Cardiac fibroblast (primary cell): ENCODE results near the gene TMEM53.
A peak's percentile ranks its signal among the peaks of the same experiment; 100 is the strongest.

Experiments used
- DNase-seq, 2 donors: peaks; one replicate each; pipeline versions ENCODE4 v3.0.0 to v3.0.0-alpha.2; 2010; ENCODE audit warnings: low read depth in 2 of 2
- H3K4me3 ChIP-seq, 2 donors: replicated peaks in 1 of 2; 1 replicate in 1 of 2; 2 replicates in 1 of 2; pipeline ENCODE4 v1.5.1; 2011; ENCODE audit warnings: low read depth in 2 of 2, low read length in 2 of 2, mild to moderate bottlenecking in 2 of 2, moderate library complexity in 1 of 2
- TF ChIP-seq, protein P1 (sequence below): IDR thresholded peaks from one replicate; pipeline ENCODE4 v1.5.1; 2011; ENCODE audit warnings: low read depth, mild to moderate bottlenecking, low read length, inconsistent platforms

TMEM53 gene

DNA sequence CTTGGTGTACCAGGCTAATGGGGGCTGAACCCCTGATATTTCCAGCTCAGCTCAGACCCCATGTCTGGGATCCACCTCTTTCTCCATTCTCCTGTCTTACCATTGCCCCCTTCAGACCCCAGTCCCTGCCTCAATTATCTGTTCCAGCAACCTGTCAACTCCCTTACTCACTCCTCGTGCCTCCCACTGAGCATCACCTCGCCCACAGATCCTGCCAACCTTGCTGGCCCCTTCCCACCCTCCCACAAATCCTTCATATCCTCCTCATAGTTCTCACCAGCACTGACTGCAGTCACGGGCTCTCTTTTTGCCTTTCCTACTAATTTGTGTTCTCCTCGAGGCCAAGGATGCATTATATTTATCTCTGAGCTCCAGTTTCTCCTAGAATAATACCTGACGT, 62.9 kb downstream of the TMEM53 start:
- TF ChIP-seq, protein P1, sequence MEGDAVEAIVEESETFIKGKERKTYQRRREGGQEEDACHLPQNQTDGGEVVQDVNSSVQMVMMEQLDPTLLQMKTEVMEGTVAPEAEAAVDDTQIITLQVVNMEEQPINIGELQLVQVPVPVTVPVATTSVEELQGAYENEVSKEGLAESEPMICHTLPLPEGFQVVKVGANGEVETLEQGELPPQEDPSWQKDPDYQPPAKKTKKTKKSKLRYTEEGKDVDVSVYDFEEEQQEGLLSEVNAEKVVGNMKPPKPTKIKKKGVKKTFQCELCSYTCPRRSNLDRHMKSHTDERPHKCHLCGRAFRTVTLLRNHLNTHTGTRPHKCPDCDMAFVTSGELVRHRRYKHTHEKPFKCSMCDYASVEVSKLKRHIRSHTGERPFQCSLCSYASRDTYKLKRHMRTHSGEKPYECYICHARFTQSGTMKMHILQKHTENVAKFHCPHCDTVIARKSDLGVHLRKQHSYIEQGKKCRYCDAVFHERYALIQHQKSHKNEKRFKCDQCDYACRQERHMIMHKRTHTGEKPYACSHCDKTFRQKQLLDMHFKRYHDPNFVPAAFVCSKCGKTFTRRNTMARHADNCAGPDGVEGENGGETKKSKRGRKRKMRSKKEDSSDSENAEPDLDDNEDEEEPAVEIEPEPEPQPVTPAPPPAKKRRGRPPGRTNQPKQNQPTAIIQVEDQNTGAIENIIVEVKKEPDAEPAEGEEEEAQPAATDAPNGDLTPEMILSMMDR = no peak
- no peak for DNase-seq
- H3K4me3 ChIP-seq = no peak overlapping the region

DNA sequence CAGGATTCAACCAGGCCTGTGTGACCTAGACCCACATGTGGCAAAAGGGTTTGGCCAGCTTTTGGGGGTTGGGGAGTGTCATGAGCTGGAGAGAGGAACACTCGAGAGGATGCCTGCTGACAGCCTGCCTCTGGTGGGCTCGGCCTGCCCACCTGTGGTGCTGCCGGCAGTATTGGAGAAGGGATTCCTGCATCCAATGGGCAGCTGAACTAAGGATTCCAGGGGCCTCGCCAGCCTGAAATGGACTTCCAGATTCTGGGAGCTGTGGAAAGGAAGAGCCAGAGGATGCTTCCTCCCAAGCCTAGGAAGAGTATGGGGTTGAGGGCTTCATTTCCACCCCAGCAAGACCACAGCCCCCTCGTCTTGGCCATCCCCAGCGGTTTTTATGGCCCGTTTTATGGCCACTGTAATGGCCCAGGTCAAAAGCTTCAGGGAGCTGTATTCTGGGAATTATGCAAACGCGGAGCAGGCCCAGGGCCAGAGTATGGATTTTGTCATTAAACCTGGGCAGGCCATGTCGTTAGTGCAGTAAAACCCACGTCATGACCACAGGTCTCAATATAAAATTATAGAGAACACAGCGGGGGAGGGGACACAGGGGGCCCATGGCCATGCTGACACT, 63.6 kb downstream of the TMEM53 start:
- TF ChIP-seq, protein P1 = no peak
- H3K4me3 ChIP-seq = no peak overlapping the region
- no peak for DNase-seq

DNA sequence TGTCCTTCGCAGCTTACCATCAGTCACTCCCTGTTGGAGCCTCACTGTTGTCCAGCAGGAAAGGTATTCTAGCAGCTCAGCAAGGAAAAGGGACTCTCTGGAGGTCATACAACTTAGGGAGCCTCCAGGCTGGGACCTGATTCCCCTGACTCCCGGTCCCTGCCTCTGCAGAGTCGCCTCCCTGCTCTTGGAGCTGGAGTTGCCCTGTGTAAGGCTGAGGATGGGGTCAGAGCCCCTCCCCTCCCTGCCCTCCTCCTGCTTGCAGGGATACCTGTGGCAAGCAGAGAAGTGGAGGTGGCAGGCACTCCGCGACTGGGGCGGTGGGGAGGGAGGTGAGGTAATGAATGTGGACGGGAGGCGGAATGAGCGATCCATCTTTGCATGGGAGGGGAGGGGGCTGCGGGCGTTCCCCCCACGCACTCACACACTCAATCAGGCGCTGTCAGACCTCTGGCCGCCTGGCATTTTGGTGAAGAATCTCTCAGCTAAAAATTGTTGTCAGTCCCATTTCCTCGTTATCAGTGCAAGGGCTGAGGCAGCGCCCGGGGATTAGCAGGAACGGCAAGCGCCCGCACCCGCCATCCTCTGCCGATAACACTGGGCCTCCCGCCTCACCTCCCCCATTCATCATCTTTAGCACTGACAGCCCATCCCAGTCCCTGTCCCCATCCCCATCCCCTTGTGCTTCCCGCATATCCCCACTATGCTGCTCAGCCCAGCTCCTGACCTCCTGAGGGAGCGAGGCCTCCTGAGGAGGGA, 64.3 kb downstream of the TMEM53 start:
- DNase-seq = no peak
- no peak overlapping the region for H3K4me3 ChIP-seq
- TF ChIP-seq, protein P1 = no peak

GRCh38 chr1:44609412-44609767, 64.9 kb downstream of the TMEM53 start:
- TF ChIP-seq, protein P1 = peak; percentile 68
- H3K4me3 ChIP-seq = no peak overlapping the region
- DNase-seq = peak; percentile 55 to 60

GRCh38 chr1:44608141-44608540, 66.1 kb downstream of the TMEM53 start:
- no peak overlapping the region for H3K4me3 ChIP-seq
- TF ChIP-seq, protein P1 = peak; percentile 36
- peak in 1 of 2 donors; percentile 16 for DNase-seq

GRCh38 chr1:44606701-44607281, 67.5 kb downstream of the TMEM53 start:
- TF ChIP-seq, protein P1 = no peak
- H3K4me3 ChIP-seq = no peak overlapping the region
- DNase-seq = no peak
